Measurements from ENCODE around the gene PNISR.

GRCh38 chr6:99364026-99364425 is 61.1 kb downstream of the PNISR start:
- no peak for TF ChIP-seq CTCF (IDR thresholded peaks at IDR 0.05)
- TF ChIP-seq POLR2A (IDR thresholded peaks at IDR 0.05) = no peak
- no peak for TF ChIP-seq EP300 (IDR thresholded peaks at IDR 0.05)

Measured in tibial nerve (tissue), 4 donors.